OCI-M1 (cell line): Measurements from ENCODE around the gene APH1A.
"Not testable (repeated sequence)": the region's sequence is repeated elsewhere in the genome, so short reads cannot be mapped to it uniquely, and the experiment has no call there.

Source experiments
- DNase-seq: peaks from one replicate; lab custom pipeline; 2025; lab: John Stamatoyannopoulos, UW

Gene APH1A

DNA sequence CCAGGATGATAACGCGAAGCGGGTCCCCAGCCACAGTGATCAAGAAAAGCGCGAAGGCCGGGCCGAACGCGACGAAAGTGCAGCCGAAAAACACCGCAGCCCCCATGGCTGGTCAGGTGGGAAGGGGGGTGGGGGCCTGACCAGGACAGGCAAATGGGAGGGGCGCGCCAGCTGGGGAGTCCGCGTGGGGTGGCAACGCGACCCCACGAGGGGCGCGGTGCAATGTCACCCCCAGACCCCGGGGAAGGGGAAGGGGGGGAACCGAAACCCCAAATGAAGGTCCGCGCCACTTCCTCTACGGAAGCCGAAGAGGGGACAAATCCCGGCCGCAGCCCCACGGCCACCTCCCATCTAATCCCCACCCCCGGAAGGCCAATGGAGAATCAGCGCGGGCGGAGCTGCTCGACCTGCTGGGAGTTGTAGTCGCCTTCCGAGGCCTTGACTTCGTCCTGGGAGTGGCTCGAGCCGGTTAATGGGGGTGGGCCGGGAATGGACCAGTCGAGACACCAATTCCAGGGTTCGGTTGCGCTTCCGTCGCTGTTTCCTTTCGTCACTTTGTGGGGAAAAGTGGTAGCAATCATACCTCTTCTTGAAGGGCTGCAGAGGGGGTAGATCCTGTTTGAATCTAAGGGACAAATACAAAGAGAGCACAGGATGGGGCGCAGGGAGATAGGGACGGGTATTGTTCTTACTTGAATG lies at the start of gene APH1A:
Gene APH1A (minus strand): TSS at position 312 of the 699 bp plus-strand sequence. CDS start 206 bp downstream, at position 106.
- DNase-seq: peak; percentile 99

DNA sequence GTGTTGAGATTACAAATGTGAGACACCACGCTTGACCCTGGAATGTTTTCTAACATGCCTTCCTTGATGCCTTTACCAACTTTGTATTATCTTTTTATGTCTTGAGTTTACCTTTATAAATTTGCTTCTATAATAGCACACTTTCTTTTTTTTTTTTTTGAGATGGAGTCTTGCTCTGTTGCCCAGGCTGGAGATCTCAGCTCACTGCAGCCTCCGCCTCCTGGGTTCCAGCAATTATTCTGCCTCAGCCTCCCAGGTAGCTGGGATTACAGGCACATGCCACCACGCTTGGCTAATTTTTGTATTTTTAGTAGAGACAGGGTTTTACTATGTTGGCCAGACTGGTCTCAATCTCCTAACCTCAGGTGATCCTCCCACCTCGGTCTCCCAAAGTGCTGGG lies 45.9 kb upstream of the APH1A start:
- DNase-seq: not testable (repeated sequence)

DNA sequence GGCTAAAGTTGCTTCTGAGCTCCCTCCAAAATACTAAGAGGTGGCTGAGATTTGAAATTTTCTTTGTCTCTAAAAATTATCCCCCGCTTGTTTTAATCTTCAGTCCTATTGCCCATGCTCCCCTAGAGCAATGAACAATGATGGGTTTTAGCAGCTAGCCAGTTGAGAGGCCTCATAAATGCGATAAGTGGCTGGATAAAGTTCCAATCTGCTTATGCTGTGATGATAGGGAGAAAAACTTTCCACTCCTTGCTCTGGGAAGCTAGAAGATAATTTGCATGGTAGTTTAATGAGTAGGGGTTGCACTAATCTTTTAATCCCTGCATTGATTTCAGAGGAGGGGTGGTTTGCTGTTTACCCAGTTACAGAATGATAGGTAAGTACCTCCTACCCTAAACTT lies 42.9 kb upstream of the APH1A start:
- no peak for DNase-seq

DNA sequence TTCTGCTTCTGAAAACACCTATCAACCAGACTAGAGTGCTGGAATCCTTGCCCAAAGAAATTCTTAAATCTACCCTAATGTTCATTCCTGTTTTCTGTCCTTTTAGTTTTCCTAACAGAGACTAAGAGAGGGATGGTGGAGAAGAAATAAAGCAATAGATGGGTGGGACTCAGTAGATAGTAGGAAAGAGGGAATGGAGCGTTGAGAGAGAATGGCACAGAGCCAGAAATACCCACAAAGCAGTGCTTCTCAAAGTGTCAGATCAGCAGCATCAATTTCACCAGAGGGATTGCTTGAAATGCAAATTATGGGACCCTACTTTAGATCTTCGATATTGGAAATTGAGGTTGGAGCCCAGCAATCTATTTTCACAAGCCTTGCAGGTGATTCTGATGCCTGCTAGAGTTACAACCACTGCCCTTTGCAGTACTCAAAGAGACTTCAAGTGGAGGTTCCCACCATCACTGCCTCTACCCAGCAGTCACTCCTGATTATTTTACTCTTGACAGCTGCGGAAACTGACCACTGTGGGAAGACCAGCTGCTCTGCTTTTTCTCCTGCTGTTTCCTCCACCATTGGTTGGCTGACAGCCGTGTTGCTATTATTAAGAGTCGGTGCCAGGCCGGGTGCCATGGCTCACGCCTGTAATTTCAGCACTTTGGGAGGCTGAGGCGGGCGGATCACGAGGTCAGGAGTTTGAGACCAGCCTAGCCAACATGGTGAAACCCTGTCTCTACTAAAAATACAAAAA lies 41.1 kb upstream of the APH1A start:
- DNase-seq: no peak

DNA sequence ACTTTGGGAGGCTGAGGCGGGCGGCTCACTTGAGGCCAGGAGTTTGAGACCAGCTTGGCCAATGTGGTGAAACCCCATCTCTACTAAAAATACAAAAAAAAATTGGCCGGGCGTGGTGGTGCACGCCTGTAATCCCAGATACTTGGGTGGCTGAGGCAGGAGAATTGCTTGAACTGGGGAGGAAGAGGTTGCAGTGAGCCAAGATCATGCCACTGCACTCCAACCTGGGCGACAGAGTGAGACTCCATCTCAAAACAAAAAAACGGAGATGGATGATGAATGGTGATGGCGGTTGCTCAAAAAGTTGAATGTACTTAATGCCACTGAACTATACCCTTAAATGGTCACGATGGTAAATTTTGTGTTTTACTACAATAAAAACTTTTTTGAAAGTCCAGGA lies 39.8 kb upstream of the APH1A start:
- not testable (repeated sequence) for DNase-seq

DNA sequence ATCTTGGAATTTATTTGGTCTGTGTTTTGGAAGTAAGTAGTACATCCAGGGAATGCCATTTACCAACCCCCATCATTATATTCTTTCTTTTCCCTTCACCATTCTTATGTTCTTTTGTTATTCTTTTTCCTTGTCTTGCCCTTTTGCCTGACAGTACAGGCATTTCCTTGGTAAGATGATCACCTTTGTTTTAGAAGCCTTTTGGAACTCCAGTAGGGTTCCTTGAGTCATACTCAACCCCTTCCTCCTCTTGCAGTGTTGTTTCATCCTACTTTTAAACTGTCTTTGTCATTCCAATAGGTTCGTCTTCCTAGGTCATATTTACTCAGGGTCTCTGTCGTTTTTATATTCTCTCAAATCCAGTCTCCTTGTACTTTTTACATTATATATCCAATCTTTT lies 34.1 kb upstream of the APH1A start:
- no peak for DNase-seq

DNA sequence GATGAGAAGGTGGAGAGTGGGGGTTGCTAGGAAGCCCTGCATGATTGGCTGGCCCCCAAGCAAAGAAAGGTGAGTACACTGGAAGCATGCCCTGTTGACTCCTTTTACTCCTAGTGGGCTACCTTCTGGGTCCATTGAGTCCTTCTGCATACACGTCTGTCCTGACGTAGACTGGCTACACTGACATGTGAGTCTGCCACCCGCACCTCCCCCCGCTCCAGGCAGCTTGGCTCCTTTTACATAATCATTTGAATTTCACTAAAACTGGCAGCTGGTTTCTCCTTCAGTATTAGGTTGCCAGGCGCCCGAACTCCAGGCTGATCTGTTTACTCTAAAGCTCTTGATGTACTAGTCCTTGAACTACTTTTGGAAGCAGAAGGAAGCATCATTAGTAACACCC lies 33.5 kb upstream of the APH1A start:
- DNase-seq: no peak

DNA sequence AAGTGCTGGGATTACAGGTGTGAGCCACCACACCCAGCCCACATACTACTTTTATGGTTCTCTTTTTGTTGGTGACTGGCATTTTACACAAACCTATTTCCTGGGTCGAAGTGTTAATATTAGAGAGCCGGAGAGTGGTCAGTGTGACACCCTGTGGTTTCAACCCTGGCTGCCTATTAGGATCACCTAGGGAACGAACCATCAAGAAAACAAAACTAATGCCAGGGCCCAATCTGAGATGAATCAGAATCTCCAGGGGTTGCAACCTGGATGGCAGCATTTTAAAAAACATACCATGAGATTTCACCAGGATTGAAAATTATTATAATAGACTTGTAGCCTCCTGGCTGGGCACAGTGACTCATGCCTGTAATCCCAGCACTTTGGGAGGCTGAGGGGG lies 30.9 kb upstream of the APH1A start:
- no peak for DNase-seq

DNA sequence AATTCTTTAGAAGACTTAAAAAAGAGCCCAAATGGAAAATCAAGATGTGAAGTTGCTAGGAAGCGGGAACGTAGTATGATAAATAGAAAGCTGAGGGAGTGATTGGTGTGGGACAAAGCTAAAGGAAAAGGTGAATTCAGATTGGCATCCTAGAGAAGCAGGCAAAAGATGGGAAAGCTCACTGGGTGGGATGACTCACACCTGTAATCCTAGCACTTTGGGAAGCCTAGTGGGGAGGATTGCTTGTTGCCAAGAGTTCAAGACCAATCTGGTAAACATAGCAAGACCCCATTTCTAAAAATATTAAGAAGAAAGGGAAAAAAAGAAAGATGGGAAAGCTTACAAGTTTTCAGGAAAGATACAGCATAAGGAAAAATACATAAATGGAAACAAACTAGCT lies 26.7 kb upstream of the APH1A start:
- DNase-seq: no peak

DNA sequence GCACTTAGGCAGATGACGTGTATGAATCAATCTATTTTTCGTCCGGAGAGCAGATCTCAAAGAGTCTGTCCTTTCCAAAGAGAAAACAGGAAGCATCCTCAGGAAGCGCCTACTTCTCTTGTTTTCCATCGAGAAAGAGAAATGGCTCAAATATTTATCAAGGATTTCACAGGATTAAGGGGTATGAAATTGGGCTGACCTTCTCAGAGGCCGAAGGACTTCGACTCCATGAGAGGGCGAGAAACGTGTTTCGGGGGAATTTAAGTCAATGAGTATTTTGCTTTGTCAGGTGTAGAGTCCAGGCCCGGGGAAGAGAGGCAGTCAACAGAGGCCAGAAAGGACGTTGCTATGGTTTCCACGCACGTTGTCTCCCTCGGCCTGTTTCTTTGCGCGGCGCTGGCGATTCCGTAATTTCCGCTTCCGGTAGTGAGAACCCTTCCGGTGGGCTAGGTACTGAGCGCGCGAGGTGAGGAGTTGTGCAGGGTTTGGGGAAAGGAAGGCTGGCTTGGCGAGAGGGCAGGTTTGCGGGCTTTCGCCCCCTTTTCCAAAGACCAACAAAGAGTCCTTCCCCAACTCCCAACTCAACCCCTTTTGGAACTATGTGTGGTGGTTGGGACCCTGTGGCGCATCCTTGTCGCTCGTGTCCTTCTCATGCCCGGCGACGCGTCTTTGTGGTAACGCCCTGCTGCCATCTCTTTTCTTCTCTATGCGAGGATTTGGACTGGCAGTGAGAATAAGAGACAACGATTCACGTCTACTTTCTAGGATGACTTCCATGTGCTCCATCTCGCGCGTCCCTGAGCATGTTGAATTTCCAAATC lies 24.8 kb upstream of the APH1A start, which contains the start of gene MRPS21:
Gene MRPS21 (plus strand): TSS at position 429 of the 821 bp plus-strand sequence. CDS start 506 bp downstream, outside the sequence.
- peak; percentile 97 for DNase-seq

DNA sequence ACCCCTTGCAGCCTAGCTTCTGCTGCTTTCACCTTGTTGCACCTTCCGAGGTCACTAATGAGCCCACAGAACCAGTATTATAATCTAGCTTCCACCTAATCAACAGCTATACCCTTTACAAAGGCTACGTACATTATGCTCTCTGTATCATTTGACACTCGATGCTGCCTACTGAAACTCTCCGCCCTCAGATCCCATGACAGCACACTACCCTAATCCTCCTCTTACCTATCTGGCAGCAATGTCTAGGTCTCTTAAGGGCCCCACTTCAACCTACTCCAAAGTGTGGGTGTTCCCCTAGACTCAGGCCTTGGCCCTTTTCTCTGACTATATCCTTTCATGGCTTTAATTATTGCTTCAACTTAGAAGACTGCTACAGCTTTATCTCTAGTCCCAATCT lies 20.0 kb upstream of the APH1A start:
- DNase-seq: no peak

DNA sequence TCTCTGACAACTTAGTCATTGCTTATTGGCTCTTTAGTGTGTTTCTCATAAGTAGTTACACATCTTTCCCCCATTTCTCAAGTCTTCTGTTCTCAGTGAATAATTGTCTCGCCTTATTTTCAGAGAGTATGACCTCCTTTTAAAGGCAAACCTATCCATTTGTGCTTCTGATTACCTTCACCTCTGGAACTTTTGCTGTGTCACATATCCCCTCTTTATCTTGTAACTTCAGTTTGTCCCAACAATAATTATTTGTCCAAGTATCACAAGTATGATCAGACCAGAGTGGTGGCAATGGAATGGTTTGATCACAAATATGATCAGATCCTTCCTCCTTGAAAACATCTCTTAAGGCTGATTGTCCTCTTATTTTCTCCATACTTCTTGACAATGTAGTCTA lies 19.6 kb upstream of the APH1A start:
- no peak for DNase-seq

DNA sequence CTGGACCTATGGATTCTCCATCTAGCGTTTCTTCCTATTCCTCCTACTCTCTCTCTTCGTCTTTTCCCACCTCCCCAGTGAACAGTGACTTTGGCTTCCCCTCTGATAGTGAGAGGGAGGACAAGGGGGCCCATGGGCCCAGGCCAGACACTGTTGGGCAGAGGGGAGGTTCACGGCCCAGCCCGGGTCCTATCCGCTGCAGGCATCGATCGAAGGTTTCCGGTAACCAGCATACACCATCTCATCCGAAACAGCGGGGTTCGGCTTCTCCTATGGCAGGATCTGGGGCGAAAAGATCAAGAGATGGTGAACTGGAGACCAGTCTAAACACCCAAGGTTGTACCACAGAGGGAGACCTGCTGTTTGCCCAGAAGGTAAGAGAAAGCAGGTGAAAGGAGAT lies 14.4 kb upstream of the APH1A start:
- no peak for DNase-seq

DNA sequence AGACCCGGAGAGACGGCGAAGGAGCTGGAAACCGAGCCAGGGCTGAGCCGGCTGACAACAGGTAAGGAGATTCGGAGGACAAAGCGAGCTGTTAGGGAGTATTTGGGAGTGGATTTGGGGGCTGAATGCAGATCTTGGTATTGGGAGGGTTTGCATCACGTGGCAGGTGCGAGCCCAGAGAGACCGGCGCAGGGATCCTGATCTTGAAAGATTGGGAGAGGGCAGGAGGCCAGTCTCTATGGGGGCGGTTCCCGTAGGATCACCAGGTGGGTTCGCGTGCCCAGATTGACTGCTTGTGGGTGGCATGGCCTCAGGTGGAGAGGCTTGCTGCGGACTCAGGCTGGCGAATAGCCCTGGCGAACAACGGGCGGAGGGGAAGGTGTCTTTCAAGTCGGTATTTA lies 13.7 kb upstream of the APH1A start:
- DNase-seq: no peak

DNA sequence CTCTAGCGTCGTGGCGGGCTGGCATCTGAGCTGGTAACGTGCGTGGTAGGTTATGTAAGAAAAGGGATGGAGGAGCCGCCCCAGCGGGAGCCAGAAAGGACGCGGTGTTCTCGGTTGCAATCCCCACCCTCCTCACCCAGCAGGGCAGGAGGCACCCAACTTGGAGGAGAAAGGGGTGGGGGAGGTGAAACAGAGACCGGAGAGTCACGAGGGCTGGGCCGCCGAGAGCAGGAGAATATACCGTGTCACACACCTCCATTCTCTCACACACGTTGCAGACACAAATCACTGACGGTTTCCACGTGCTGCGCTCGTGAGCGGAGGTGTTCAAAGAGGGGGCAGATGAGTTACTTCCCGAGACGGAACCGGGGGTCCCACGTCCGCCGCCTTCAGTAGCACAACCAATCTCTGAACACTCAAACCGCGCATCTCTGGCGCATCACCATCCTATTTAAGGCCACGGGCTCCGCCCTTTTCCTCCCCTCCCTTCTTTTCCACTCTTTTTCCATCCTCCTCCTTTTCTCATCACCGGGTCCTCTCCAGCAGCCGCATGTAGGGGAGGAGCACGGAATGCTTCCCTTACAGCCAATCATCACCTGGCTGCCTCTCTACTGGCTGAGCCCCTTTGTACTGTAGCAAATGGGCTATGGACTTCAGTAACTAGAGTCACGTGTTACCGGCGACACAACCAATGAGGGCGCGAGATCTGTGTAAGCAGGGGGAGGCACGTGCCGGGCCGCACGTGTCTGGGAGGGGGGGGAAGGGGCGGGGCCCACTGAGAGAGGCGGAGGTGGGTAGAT lies 13.1 kb upstream of the APH1A start, which contains the start of gene CIART:
Gene CIART (plus strand): TSS at position 797 of the 800 bp plus-strand sequence. CDS start 714 bp downstream, outside the sequence.
- peak; percentile 75 for DNase-seq

DNA sequence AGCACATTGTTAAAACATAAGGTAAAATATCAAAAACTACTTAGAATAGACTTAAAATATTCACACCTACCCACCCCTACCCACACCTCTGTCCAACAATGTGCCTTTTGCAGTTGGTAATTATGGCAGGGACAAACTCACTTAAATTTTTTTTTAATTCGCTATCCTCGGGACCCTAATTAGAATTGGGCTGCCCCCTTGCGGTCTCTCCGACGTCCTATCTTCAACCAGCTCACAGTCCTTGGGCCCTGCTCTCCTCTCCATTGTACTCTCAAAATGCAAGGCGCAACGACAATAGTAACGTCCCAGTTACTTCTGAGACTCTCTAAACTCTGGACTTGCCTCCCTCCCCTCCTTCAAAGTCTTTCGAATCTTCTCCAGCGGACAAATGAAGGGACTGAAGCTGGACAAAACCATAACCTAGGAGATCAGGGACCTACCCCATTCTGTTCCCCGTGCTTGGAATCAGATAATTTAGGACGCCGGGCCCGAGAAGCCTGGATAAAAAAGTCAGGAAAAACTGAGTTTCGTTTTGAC lies 12.5 kb upstream of the APH1A start:
- DNase-seq: peak; percentile 91

DNA sequence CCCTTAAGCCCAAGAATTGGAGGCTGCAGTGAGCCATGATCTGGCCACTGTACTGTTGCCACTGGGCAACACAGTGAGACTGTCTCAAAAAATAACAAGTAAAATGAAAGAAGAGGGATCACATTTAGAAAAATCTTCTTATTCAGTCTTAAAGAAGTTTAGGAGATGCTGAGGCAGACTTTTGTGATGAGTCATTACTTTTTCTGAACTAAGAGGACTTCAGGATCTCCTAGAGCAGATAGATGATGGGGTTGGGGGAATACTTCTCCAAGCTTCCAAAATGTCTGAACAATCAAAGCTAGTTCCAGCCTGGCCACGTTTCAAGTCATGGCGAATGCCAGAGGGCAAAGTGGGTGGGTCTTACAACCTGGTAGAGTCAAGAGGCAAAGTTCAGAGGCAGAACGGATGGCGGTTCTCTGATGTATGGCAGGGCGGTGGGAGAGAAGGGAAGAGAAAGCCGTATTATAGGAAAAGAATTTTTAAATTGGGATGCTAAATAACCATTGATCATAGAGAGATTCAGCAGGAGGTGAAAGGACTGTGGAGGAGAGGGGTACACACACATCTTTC lies 11.4 kb upstream of the APH1A start:
- DNase-seq: no peak

DNA sequence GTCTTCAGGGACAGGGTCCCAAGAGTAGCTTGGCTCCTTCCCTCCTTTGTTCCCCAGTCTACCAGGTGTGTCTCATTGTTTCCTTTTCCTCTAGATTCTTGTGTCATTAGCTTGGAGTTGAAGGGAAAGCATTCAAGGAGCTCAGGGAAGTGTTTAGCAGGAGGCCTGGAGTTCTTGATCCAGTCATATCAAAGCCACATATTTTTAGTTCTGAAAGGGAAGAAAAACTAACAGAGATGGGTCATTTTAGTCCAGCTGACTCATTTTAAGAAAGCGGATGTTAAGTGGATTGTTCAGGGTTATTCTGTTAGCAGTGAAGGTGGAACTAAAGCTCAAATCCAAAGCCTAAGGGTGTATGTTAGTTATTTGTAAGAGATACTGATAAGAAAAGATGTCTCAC lies 4.5 kb upstream of the APH1A start:
- no peak for DNase-seq

DNA sequence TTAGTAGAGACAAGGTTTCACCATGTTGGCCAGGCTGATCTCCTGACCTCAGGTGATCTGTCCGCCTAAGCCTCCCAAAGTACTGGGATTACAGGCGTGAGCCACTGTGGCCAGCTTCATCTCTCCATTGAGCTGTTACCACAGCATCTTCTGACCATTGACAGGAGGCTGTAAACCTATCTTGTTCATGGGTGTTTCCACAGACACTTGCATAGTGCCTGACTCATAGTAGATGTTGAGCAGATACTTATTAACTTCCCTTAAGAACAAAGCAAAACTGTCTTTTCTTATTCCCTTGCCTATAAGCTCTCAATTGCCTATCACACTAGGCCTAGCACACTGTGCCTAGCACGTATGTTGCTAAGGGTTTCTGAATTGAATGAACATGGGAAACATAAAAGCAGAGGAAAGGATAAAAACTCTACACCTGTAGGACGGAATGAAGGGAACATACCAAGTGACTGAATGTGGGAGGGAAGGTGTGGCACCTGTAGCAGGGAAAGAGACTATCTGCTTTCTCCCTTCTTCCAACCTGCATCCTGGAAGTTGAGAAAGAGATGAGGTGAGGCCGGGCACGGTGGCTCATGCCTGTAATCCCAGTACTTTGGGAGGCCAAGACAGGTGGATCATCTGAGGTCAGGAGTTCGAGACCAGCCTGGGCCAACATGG lies 2.6 kb upstream of the APH1A start:
- DNase-seq: no peak

DNA sequence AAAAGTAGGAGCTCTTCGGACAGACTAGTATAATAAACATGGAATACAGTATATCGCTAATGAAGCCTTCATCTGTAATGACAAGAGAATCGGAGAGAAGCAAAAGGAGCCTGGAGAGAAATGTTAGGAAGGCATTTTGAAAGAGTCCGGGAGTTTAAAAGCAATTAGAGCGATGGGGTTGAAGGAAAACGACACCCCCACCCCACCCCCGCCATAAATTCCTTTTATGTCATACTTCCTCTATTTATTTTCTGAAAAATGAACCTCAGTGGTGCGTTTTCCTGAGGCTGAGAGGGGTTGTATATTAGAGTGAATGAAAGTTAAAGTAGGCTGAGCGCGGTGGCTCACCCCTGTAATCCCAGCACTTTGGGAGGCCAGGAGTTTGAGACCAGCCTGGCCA lies 635 bp upstream of the APH1A start:
- peak; percentile 66 for DNase-seq

DNA sequence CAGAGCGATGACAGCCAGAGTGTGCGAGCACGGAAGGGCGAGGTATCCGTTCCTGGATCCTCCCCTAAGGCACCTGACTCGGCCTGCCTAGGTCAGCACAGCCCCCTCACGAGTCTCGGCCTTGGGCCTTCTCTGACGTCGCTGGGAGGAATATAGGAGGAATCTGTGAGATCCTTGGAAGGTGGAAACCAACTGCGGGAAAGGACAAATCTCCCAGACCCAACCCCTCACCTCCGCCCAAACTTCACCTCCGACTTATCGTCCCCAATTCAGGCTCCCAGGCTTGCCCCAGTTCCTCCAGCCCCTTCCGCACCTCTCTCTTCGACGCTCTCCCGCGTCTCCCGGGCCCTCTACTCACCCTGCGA lies 494 bp downstream of the APH1A start:
- DNase-seq: peak; percentile 67
